ENCODE data around the gene MLXIP.

DNA sequence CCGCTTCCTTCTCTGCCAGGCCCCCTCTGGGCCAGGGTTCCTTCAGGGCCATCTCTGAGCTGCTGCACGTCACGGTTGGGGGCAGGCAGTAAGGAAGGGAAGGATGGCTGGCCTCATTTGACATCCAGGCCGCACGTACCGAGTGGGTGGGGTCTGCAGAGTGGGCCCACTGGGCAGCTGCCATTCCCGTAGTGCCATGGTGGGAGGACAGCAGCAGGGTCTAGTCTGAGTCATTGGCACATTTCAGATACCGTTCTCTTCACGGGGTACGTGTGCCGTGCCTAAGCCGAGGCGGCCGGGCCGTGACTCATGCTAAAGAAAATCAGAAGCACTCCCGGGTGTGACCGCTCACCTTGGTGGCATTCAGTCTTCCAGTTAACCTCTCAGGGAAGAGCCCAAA lies 51.6 kb downstream of the MLXIP start:
- no peak for TF ChIP-seq POLR2A (IDR thresholded peaks at IDR 0.05)
- TF ChIP-seq, protein P1, sequence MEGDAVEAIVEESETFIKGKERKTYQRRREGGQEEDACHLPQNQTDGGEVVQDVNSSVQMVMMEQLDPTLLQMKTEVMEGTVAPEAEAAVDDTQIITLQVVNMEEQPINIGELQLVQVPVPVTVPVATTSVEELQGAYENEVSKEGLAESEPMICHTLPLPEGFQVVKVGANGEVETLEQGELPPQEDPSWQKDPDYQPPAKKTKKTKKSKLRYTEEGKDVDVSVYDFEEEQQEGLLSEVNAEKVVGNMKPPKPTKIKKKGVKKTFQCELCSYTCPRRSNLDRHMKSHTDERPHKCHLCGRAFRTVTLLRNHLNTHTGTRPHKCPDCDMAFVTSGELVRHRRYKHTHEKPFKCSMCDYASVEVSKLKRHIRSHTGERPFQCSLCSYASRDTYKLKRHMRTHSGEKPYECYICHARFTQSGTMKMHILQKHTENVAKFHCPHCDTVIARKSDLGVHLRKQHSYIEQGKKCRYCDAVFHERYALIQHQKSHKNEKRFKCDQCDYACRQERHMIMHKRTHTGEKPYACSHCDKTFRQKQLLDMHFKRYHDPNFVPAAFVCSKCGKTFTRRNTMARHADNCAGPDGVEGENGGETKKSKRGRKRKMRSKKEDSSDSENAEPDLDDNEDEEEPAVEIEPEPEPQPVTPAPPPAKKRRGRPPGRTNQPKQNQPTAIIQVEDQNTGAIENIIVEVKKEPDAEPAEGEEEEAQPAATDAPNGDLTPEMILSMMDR (IDR thresholded peaks at IDR 0.05), result no peak
- no peak for TF ChIP-seq EP300 (IDR thresholded peaks at IDR 0.05)

Data from ovary (tissue), 3 donors.